Tibial nerve (tissue), 4 donors: Measurements from ENCODE around the gene ZNF366. TPM values are rescaled to one million over a fixed set of nuclear protein-coding genes. Genes with fewer than 3 reads are reported as not detected.

Experiments
- DNase-seq, 2 donors: peaks; one replicate each; pipeline ENCODE4 v3.0.0-alpha.2; 2019; ENCODE audit warnings: low spot score in 2 of 2
- H3K27ac ChIP-seq, 4 donors: fragments of 200-600 bp; sonication (generic) in 3 of 4; one replicate each; pipeline ENCODE4 v1.5.1; 2017 to 2019; ENCODE audit warnings: mild to moderate bottlenecking in 1 of 4
- H3K27me3 ChIP-seq, 2 donors: fragments of 200-600 bp; sonication (generic) in 1 of 2; one replicate each; pipeline versions ENCODE4 v1.5.1 to v1.6.0; 2017 to 2019
- H3K36me3 ChIP-seq, 3 donors: fragments of 200-600 bp; sonication (generic); one replicate each; pipeline ENCODE4 v1.5.1; 2018 to 2019
- H3K4me1 ChIP-seq, 4 donors: fragments of 200-600 bp; sonication (generic) in 3 of 4; one replicate each; pipeline ENCODE4 v1.5.1; 2017 to 2019
- H3K4me3 ChIP-seq, 4 donors: fragments of 200-600 bp; sonication (generic) in 3 of 4; one replicate each; pipeline ENCODE4 v1.5.1; 2017 to 2019; ENCODE audit warnings: mild to moderate bottlenecking in 1 of 4, moderate library complexity in 1 of 4
- H3K9me3 ChIP-seq, 4 donors: fragments of 200-600 bp; sonication (generic) in 3 of 4; one replicate each; pipeline ENCODE4 v1.5.1; 2017 to 2019
- CTCF ChIP-seq, 5 experiments: fragments of 200-600 bp in 3 of 5; fragments of 450-650 bp in 2 of 5; sonication (generic) in 3 of 5; IDR thresholded peaks; one replicate each; pipeline ENCODE4 v1.5.1; 2016 to 2019; ENCODE audit warnings: antibody characterized with exemption in 5 of 5, mild to moderate bottlenecking in 3 of 5, moderate library complexity in 2 of 5
- EP300 ChIP-seq, 2 donors: sonication (generic); formaldehyde crosslinking; IDR thresholded peaks; one replicate each; pipeline ENCODE4 v1.6.1; 2017; ENCODE audit warnings: antibody characterized with exemption in 2 of 2, mild to moderate bottlenecking in 1 of 2
- POLR2A ChIP-seq, 2 donors: fragments of 450-650 bp; IDR thresholded peaks; one replicate each; pipeline ENCODE4 v1.6.1; 2017; ENCODE audit warnings: antibody characterized with exemption in 2 of 2, mild to moderate bottlenecking in 2 of 2, moderate library complexity in 2 of 2
- WGBS, 2 donors: methylation state at CpG; one replicate each; pipeline ENCODE4 v1.1.5; 2018; 5-methylcytosine and 5-hydroxymethylcytosine counted together
- total RNA-seq, 4 donors: library from RNA; depleted of rRNA; stranded (reverse); fragments of >200 nt; gene quantifications; one replicate each; pipeline ENCODE4 v1.1.0, GENCODE V29; 2016

The ZNF366 gene
- total RNA-seq, 4 donors from 2014 or later, result 3.3 to 10.6 (median 5.2) TPM

- 29 to 32% methylated on average over 6 to 7 of the region's 7 CpGs for WGBS, 2 donors
These were observed 34.5 kb upstream of the ZNF366 start for GRCh38 chr5:72541501-72542225.

GRCh38 chr5:72540759-72541438 lies 33.7 kb upstream of the ZNF366 start:
- no peak for TF ChIP-seq EP300 (IDR thresholded peaks at IDR 0.05)
- TF ChIP-seq CTCF (IDR thresholded peaks at IDR 0.05), result no peak
- TF ChIP-seq POLR2A (IDR thresholded peaks at IDR 0.05), result no peak
- no peak overlapping the region for H3K4me3 ChIP-seq
- H3K36me3 ChIP-seq, result no peaks in the 10 kb centered on the region
- H3K27ac ChIP-seq, result no peak overlapping the region
- WGBS, 2 donors, result 74 to 84% methylated on average over 7 of the region's 7 CpGs
- H3K4me1 ChIP-seq, result no peaks in the 10 kb centered on the region
- H3K27me3 ChIP-seq, result no peaks in the 10 kb centered on the region
- peaks cover 0 to 8% (median 0%) of the 10 kb centered on the region in 4 donors for H3K9me3 ChIP-seq
- no peak for DNase-seq

More at GRCh38 chr5:72541501-72542225, 34.5 kb upstream of the ZNF366 start:
- no peaks in the 10 kb centered on the region for H3K36me3 ChIP-seq
- no peaks in the 10 kb centered on the region for H3K27me3 ChIP-seq
- no peak for DNase-seq
- no peak for TF ChIP-seq CTCF (IDR thresholded peaks at IDR 0.05)
- no peak for TF ChIP-seq POLR2A (IDR thresholded peaks at IDR 0.05)
- no peak for TF ChIP-seq EP300 (IDR thresholded peaks at IDR 0.05)
- H3K4me1 ChIP-seq, result no peaks in the 10 kb centered on the region
- H3K4me3 ChIP-seq, result no peak overlapping the region
- no peak overlapping the region for H3K27ac ChIP-seq
- H3K9me3 ChIP-seq, result peaks cover 0 to 8% (median 0%) of the 10 kb centered on the region in 4 donors

- H3K9me3 ChIP-seq, result no peaks in the 10 kb centered on the region
- H3K27ac ChIP-seq, result no peak overlapping the region
- no peak overlapping the region for H3K4me3 ChIP-seq
- no peak for DNase-seq
- no peaks in the 10 kb centered on the region for H3K4me1 ChIP-seq
- no peak for TF ChIP-seq POLR2A (IDR thresholded peaks at IDR 0.05)
- TF ChIP-seq EP300 (IDR thresholded peaks at IDR 0.05), result no peak
- TF ChIP-seq CTCF (IDR thresholded peaks at IDR 0.05), result no peak
- no peaks in the 10 kb centered on the region for H3K27me3 ChIP-seq
- H3K36me3 ChIP-seq, result no peaks in the 10 kb centered on the region
These were observed 32.5 kb upstream of the ZNF366 start for GRCh38 chr5:72539726-72540125.

- Histone ChIP-seq H3K36me3 (no peaks in the 10 kb centered on the region), H3K4me1 (no peaks in the 10 kb centered on the region), H3K27ac (no peak overlapping the region), H3K9me3 (no peaks in the 10 kb centered on the region), H3K4me3 (no peak overlapping the region), H3K27me3 (no peaks in the 10 kb centered on the region)
- TF ChIP-seq CTCF (IDR thresholded peaks at IDR 0.05) (no peak), POLR2A (IDR thresholded peaks at IDR 0.05) (no peak)
- 43 to 77% methylated on average over 1 of the region's 1 CpG for WGBS, 2 donors
- DNase-seq, result no peak
These were observed 31.8 kb upstream of the ZNF366 start for GRCh38 chr5:72539038-72539437.

GRCh38 chr5:72537166-72537565 lies 30.0 kb upstream of the ZNF366 start:
- no peak overlapping the region for H3K4me3 ChIP-seq
- H3K4me1 ChIP-seq, result no peaks in the 10 kb centered on the region
- no peak for TF ChIP-seq EP300 (IDR thresholded peaks at IDR 0.05)
- TF ChIP-seq POLR2A (IDR thresholded peaks at IDR 0.05), result no peak
- no peak for TF ChIP-seq CTCF (IDR thresholded peaks at IDR 0.05)
- no peaks in the 10 kb centered on the region for H3K36me3 ChIP-seq
- WGBS, 2 donors, result 64 to 80% methylated on average over 5 of the region's 5 CpGs
- peaks cover 0 to 13% (median 0%) of the 10 kb centered on the region in 4 donors for H3K9me3 ChIP-seq
- DNase-seq, result no peak
- no peak overlapping the region for H3K27ac ChIP-seq
- H3K27me3 ChIP-seq, result no peaks in the 10 kb centered on the region
